H9 (cell line): ENCODE data around the gene PEPD. TPM values are rescaled to one million over a fixed set of nuclear protein-coding genes. Genes with fewer than 3 reads are reported as not detected.

Experiments
- DNase-seq: peaks from one replicate; pipeline ENCODE4 v3.0.0-alpha.2; 2017
- H2AFZ ChIP-seq: one replicate; pipeline ENCODE4 v1.6.1; 2013; ENCODE audit warnings: mild to moderate bottlenecking, low read length, control low read depth, moderate library complexity
- H2AK5ac ChIP-seq: 2 replicates; pipeline ENCODE4 v1.6.1; 2013; ENCODE audit warnings: low read length, control low read depth, mixed read lengths; ENCODE audit not compliant: insufficient read length
- H2BK120ac ChIP-seq: one replicate; pipeline ENCODE4 v1.6.1; 2013; ENCODE audit warnings: low read depth, mild to moderate bottlenecking, low read length, control low read depth, inconsistent platforms; ENCODE audit not compliant: poor library complexity, severe bottlenecking
- H2BK12ac ChIP-seq: 2 replicates; pipeline ENCODE4 v1.6.1; 2013; ENCODE audit warnings: low read length, control low read depth, mixed read lengths, low read depth; ENCODE audit not compliant: insufficient read length
- H2BK15ac ChIP-seq: 2 replicates; pipeline ENCODE4 v1.6.1; 2013; ENCODE audit warnings: low read depth, low read length, control low read depth
- H2BK20ac ChIP-seq: one replicate; pipeline ENCODE4 v1.6.1; 2013; ENCODE audit warnings: low read depth, mild to moderate bottlenecking, low read length, control low read depth, inconsistent platforms; ENCODE audit not compliant: poor library complexity, severe bottlenecking
- H2BK5ac ChIP-seq: 2 replicates; pipeline ENCODE4 v1.6.1; 2013; ENCODE audit warnings: low read length, control low read depth, mixed read lengths; ENCODE audit not compliant: insufficient read length
- H3K14ac ChIP-seq: 2 replicates; pipeline ENCODE4 v1.6.1; 2013; ENCODE audit warnings: low read length, control low read depth; ENCODE audit not compliant: insufficient read depth
- H3K18ac ChIP-seq: 2 replicates; pipeline ENCODE4 v1.6.1; 2013; ENCODE audit warnings: low read depth, mild to moderate bottlenecking, mixed read lengths, low read length, control low read depth; ENCODE audit not compliant: insufficient read length
- H3K23ac ChIP-seq: 2 replicates; pipeline ENCODE4 v1.6.1; 2013; ENCODE audit warnings: low read length, control low read depth, mixed read lengths, low read depth; ENCODE audit not compliant: insufficient read length
- H3K23me2 ChIP-seq: 2 replicates; pipeline ENCODE4 v1.6.1; 2013; ENCODE audit warnings: low read depth, mild to moderate bottlenecking, mixed read lengths, low read length, control low read depth; ENCODE audit not compliant: insufficient read length, poor library complexity, severe bottlenecking
- H3K27ac ChIP-seq: 2 replicates; pipeline ENCODE4 v1.5.1; 2013; ENCODE audit warnings: low read length, control low read depth, mixed read lengths, low read depth; ENCODE audit not compliant: insufficient read length
- H3K27me3 ChIP-seq: 2 replicates; pipeline ENCODE4 v1.6.1; 2013; ENCODE audit warnings: low read length, control low read depth, inconsistent platforms; ENCODE audit not compliant: insufficient read depth
- H3K4ac ChIP-seq: 2 replicates; pipeline ENCODE4 v1.6.1; 2013; ENCODE audit warnings: low read depth, mild to moderate bottlenecking, control low read depth, inconsistent platforms, low read length, moderate library complexity
- H3K4me1 ChIP-seq: 2 replicates; pipeline ENCODE4 v1.6.1; 2013; ENCODE audit warnings: low read length, control low read depth, inconsistent platforms; ENCODE audit not compliant: insufficient read depth
- H3K4me2 ChIP-seq: 2 replicates; pipeline ENCODE4 v1.6.1; 2013; ENCODE audit warnings: low read length, control low read depth, mixed read lengths; ENCODE audit not compliant: insufficient read length, insufficient read depth
- H3K56ac ChIP-seq: 2 replicates; pipeline ENCODE4 v1.6.1; 2013; ENCODE audit warnings: low read depth, mild to moderate bottlenecking, mixed read lengths, low read length, control low read depth; ENCODE audit not compliant: insufficient read length
- H3K79me1 ChIP-seq: 2 replicates; pipeline ENCODE4 v1.6.1; 2013; ENCODE audit warnings: low read depth, mild to moderate bottlenecking, moderate library complexity, low read length, control low read depth, inconsistent platforms; ENCODE audit not compliant: insufficient read depth, poor library complexity, severe bottlenecking
- H3K79me2 ChIP-seq: 2 replicates; pipeline ENCODE4 v1.6.1; 2013; ENCODE audit warnings: low read length, control low read depth, inconsistent platforms; ENCODE audit not compliant: insufficient read depth
- H3K9ac ChIP-seq: 2 replicates; pipeline ENCODE4 v1.6.1; 2013; ENCODE audit warnings: low read length, control low read depth, mixed read lengths; ENCODE audit not compliant: insufficient read length; ENCODE audit errors: extremely low read depth
- H3K9me3 ChIP-seq: one replicate; pipeline ENCODE4 v1.6.1; 2013; ENCODE audit warnings: low read depth, low read length, inconsistent platforms; ENCODE audit not compliant: control insufficient read depth
- H3T11ph ChIP-seq: one replicate; pipeline ENCODE4 v1.6.1; 2013; ENCODE audit warnings: mild to moderate bottlenecking, low read length, control low read depth, inconsistent platforms
- H4K20me1 ChIP-seq: one replicate; pipeline ENCODE4 v1.6.1; 2013; ENCODE audit not compliant: control insufficient read depth, insufficient read length, insufficient read depth
- H4K5ac ChIP-seq: 2 replicates; pipeline ENCODE4 v1.6.1; 2013; ENCODE audit warnings: low read depth, mild to moderate bottlenecking, mixed read lengths, low read length, control low read depth; ENCODE audit not compliant: insufficient read length
- H4K8ac ChIP-seq: replicated peaks from 2 replicates; pipeline ENCODE4 v1.6.1; 2013; ENCODE audit warnings: low read length, control low read depth, mixed read lengths, low read depth; ENCODE audit not compliant: insufficient read length
- H4K91ac ChIP-seq: 2 replicates; pipeline ENCODE4 v1.6.1; 2013; ENCODE audit warnings: low read depth, mild to moderate bottlenecking, moderate library complexity, mixed read lengths, low read length, control low read depth; ENCODE audit not compliant: insufficient read length
- H3K27ac Mint-ChIP-seq, 3 experiments: 2 replicates in 2 of 3; 3 replicates in 1 of 3; pipeline ENCODE4 v1.8.0; 2020 to 2021; ENCODE audit warnings: mixed read lengths in 3 of 3, mild to moderate bottlenecking in 1 of 3, moderate library complexity in 1 of 3
- H3K27me3 Mint-ChIP-seq: 2 replicates; pipeline ENCODE4 v1.8.0; 2021; ENCODE audit warnings: low read depth, mild to moderate bottlenecking, moderate library complexity, mixed read lengths
- H3K36me3 Mint-ChIP-seq, 3 experiments: 2 replicates in 2 of 3; 3 replicates in 1 of 3; pipeline ENCODE4 v1.8.0; 2020 to 2021; ENCODE audit warnings: low read depth in 3 of 3, mixed read lengths in 3 of 3; ENCODE audit not compliant: insufficient read depth in 1 of 3
- H3K4me1 Mint-ChIP-seq, 2 experiments: 2 replicates each; pipeline ENCODE4 v1.8.0; 2020; ENCODE audit warnings: mixed read lengths in 2 of 2
- H3K4me3 Mint-ChIP-seq, 2 experiments: 2 replicates in 1 of 2; 3 replicates in 1 of 2; pipeline ENCODE4 v1.8.0; 2020 to 2021; ENCODE audit warnings: mild to moderate bottlenecking in 2 of 2, mixed read lengths in 2 of 2, moderate library complexity in 1 of 2
- H3K9me3 Mint-ChIP-seq, 2 experiments: 2 replicates in 1 of 2; 3 replicates in 1 of 2; pipeline ENCODE4 v1.8.0; 2020; ENCODE audit warnings: mild to moderate bottlenecking in 2 of 2, mixed read lengths in 2 of 2, moderate library complexity in 1 of 2
- WGBS: extraction: QIAGEN DNeasy Blood & Tissue Kit; methylation state at CpG from one replicate; pipeline ENCODE4 v1.1.7; 2013; ENCODE audit warnings: missing lambda C conversion rate, low lambda C conversion rate, mixed read lengths; ENCODE audit not compliant: insufficient read length; ENCODE audit errors: extremely low coverage; 5-methylcytosine and 5-hydroxymethylcytosine counted together
- total RNA-seq: library from RNA; stranded (reverse); gene quantifications from 2 replicates; pipeline ENCODE4 v1.2.1, GENCODE V29; 2021
- TF ChIP-seq, protein P1 (sequence below): fragments of 200-600 bp; sonication (generic); conservative IDR thresholded peaks from 3 replicates; pipeline ENCODE4 v1.8.0; 2021; ENCODE audit warnings: antibody characterized with exemption, mild to moderate bottlenecking

PEPD gene
- total RNA-seq, 1 experiment from 2014 or later: 52.8 TPM

DNA sequence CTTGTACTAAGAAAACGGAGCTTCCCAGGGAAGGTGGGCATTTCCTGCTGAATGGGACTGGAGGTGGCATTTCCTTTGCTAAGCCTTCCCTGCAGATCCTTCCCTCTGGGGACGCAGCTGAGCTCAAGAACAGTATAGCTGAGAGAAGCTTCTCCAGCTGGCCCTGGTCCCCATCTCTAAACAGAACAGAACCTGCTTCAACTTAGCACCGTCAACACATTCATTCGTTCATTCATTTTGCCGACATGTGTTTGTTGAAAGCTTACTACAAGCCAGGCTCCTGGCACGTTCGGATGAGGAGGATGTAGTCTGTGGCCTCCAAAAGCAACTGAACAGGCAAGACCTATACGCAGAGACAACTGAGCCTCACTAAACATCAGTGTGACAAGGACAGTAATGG lies 36.6 kb upstream of the PEPD start:
- Histone ChIP-seq H2BK15ac (no peak overlapping the region), H3K18ac (no peak overlapping the region), H3K79me2 (no peaks in the 10 kb centered on the region), H4K20me1 (no peaks in the 10 kb centered on the region), H3K27me3 (no peaks in the 10 kb centered on the region), H3T11ph (no peak overlapping the region), H3K14ac (no peak overlapping the region), H3K4ac (no peak overlapping the region), H2BK20ac (no peak overlapping the region), H3K27ac (no peak overlapping the region), H4K5ac (no peak overlapping the region), H3K23me2 (no peaks in the 10 kb centered on the region), H3K23ac (no peak overlapping the region), H3K79me1 (no peaks in the 10 kb centered on the region), H3K4me2 (no peak overlapping the region), H3K9me3 (no peaks in the 10 kb centered on the region), H2BK120ac (no peak overlapping the region), H2BK5ac (no peak overlapping the region), H2AFZ (no peak overlapping the region), H4K8ac (no peak overlapping the region), H2AK5ac (no peak overlapping the region), H3K4me1 (no peaks in the 10 kb centered on the region), H3K56ac (no peak overlapping the region), H2BK12ac (no peak overlapping the region), H3K9ac (no peak overlapping the region), H4K91ac (no peak overlapping the region)
- no peak overlapping the region for H3K4me3 Mint-ChIP-seq
- H3K27ac Mint-ChIP-seq: no peak overlapping the region
- TF ChIP-seq, protein P1, sequence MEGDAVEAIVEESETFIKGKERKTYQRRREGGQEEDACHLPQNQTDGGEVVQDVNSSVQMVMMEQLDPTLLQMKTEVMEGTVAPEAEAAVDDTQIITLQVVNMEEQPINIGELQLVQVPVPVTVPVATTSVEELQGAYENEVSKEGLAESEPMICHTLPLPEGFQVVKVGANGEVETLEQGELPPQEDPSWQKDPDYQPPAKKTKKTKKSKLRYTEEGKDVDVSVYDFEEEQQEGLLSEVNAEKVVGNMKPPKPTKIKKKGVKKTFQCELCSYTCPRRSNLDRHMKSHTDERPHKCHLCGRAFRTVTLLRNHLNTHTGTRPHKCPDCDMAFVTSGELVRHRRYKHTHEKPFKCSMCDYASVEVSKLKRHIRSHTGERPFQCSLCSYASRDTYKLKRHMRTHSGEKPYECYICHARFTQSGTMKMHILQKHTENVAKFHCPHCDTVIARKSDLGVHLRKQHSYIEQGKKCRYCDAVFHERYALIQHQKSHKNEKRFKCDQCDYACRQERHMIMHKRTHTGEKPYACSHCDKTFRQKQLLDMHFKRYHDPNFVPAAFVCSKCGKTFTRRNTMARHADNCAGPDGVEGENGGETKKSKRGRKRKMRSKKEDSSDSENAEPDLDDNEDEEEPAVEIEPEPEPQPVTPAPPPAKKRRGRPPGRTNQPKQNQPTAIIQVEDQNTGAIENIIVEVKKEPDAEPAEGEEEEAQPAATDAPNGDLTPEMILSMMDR: no peak
- WGBS: no CpG with 5 or more reads among the region's 8 CpGs
- peaks cover 3 to 10% of the 10 kb centered on the region in 2 experiments; a peak in 3 of 4 replicates for H3K4me1 Mint-ChIP-seq
- H3K36me3 Mint-ChIP-seq: no peaks in the 10 kb centered on the region; a peak in 1 of 7 replicates
- peaks cover 6% of the 10 kb centered on the region for H3K27me3 Mint-ChIP-seq
- DNase-seq: no peak
- no peaks in the 10 kb centered on the region for H3K9me3 Mint-ChIP-seq
